HCT116 (cell line): ENCODE data around the gene SEMA4D.

Source experiments
- CBX3 ChIP-seq: IDR thresholded peaks from 2 replicates; pipeline ENCODE4 v1.6.1; 2012; ENCODE audit warnings: low read depth
- CEBPB ChIP-seq: IDR thresholded peaks from 2 replicates; pipeline ENCODE4 v1.6.1; 2012; ENCODE audit warnings: low read depth
- CTCF ChIP-seq, 3 experiments: fragments of 200-600 bp in 1 of 3; sonication (generic) in 1 of 3; IDR thresholded peaks in 2 of 3; conservative IDR thresholded peaks in 1 of 3; 2 replicates each; pipeline ENCODE4 v1.5.1; 2012 to 2017; ENCODE audit warnings: low read depth in 2 of 3, low read length in 2 of 3, antibody characterized with exemption in 1 of 3, borderline replicate concordance in 1 of 3, control low read depth in 1 of 3, mild to moderate bottlenecking in 1 of 3, mixed read lengths in 1 of 3, mixed run types in 1 of 3, moderate library complexity in 1 of 3; ENCODE audit not compliant: insufficient read depth in 1 of 3
- EGR1 ChIP-seq: IDR thresholded peaks from 2 replicates; pipeline ENCODE4 v1.6.1; 2012; ENCODE audit warnings: low read depth
- EZH2 ChIP-seq: fragments of 200-600 bp; sonication (generic); IDR thresholded peaks from 2 replicates; pipeline ENCODE4 v1.6.1; 2017; ENCODE audit warnings: antibody characterized with exemption, mixed run types
- EZH2phosphoT487 ChIP-seq: fragments of 200-600 bp; IDR thresholded peaks from 2 replicates; pipeline ENCODE4 v1.6.1; 2018; ENCODE audit warnings: antibody characterized with exemption, borderline replicate concordance
- MAX ChIP-seq: IDR thresholded peaks from 2 replicates; pipeline ENCODE4 v1.6.1; 2012
- POLR2A ChIP-seq: IDR thresholded peaks from 2 replicates; pipeline ENCODE4 v1.7.0; 2011; ENCODE audit warnings: borderline replicate concordance; ENCODE audit not compliant: insufficient read depth, insufficient read length; ENCODE audit errors: extremely low read depth
- RAD21 ChIP-seq: IDR thresholded peaks from 2 replicates; pipeline ENCODE4 v1.6.1; 2012; ENCODE audit warnings: low read depth, mild to moderate bottlenecking
- SP1 ChIP-seq: IDR thresholded peaks from 2 replicates; pipeline ENCODE4 v1.6.1; 2012; ENCODE audit warnings: low read depth
- YY1 ChIP-seq: IDR thresholded peaks from 2 replicates; pipeline ENCODE4 v1.6.1; 2011; ENCODE audit warnings: low read length, low read depth, moderate library complexity, mild to moderate bottlenecking; ENCODE audit not compliant: insufficient replicate concordance; ENCODE audit errors: extremely low read depth
- TF ChIP-seq, protein P1 (sequence below): IDR thresholded peaks from 2 replicates; pipeline ENCODE4 v1.6.1; 2012

GRCh38 chr9:89505911-89506310 lies 8.0 kb upstream of the SEMA4D start:
- TF ChIP-seq CTCF (IDR thresholded peaks at IDR 0.05 in 2 of 3, conservative IDR thresholded peaks at IDR 0.05 in 1 of 3; ENCODE audit: borderline replicate concordance in 1 of 3, insufficient read depth in 1 of 3, low read depth in 2 of 3, low read length in 2 of 3), result no peak
- TF ChIP-seq EZH2phosphoT487, result no peak
- no peak for TF ChIP-seq POLR2A
- TF ChIP-seq EGR1, result no peak
- no peak for TF ChIP-seq RAD21
- no peak for TF ChIP-seq CBX3
- no peak for TF ChIP-seq EZH2
- TF ChIP-seq, protein P1, sequence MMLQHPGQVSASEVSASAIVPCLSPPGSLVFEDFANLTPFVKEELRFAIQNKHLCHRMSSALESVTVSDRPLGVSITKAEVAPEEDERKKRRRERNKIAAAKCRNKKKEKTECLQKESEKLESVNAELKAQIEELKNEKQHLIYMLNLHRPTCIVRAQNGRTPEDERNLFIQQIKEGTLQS, result no peak
- no peak for TF ChIP-seq SP1
- no peak for TF ChIP-seq CEBPB
- no peak for TF ChIP-seq YY1
- TF ChIP-seq MAX, result no peak
